ENCODE data around the gene AGO3. TPM values are rescaled to one million over a fixed set of nuclear protein-coding genes. Genes with fewer than 3 reads are reported as not detected.

The AGO3 gene
- total RNA-seq, 1 experiment from 2014 or later: 50.1 TPM

DNA sequence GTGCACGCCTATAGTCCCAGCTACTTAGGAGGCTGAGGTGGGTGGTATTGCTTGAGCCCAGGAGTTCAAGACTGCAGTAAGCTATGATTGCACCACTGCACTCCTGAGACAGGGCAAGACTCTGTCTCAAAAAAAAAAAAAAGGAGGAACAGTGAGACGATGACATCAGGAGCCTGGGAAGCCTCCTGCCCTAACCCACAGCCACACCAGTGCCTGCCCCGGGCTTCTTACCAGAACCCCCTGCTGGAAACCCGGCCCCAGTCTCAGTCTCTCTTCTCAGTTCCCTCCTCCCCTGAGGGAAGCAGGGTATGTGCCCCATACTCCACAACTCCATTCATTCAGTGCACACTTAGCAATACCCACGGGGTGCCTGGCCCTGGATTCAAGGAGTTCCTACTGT is 185.0 kb downstream of the AGO3 start:
- ChIA-PET POLR2A (ENCODE audit: unreplicated experiment) (interaction anchor here (0.6 kb wide), 1 partner anchor 81 kb away, joined by 4 read pairs; no protein-coding TSS in a partner anchor), CTCF (no interaction called here)
- Histone ChIP-seq H3K4me2 (no peak overlapping the region), H3K9me3 (ENCODE audit: insufficient read depth, low read depth) (no peaks in the 10 kb centered on the region), H3K79me2 (ENCODE audit: low read depth) (no peaks in the 10 kb centered on the region), H4K20me1 (ENCODE audit: insufficient read depth) (no peaks in the 10 kb centered on the region; the same call in 1 of the 2 replicates), H2AFZ (no peak overlapping the region), H3K4me3 (no peak overlapping the region), H3K27ac (no peak overlapping the region), H3K9me2 (ENCODE audit: insufficient read depth) (no peaks in the 10 kb centered on the region), H3K27me3 (ENCODE audit: insufficient read depth, low read depth) (no peaks in the 10 kb centered on the region), H3F3A (ENCODE audit: insufficient read depth, low read depth) (0 out of 2 replicates have a peak, but pooled peaks cover 5% of the 10 kb centered on the region), H3K4me1 (replicated peaks; ENCODE audit: insufficient read depth) (no peaks in the 10 kb centered on the region), H3K36me3 (ENCODE audit: low read depth) (no peaks in the 10 kb centered on the region)
- intact Hi-C loops (cut with micrococcal nuclease; ENCODE audit: unreplicated experiment): no loop called here
- no peak for DNase-seq
- no peak for TF ChIP-seq EZH2 (IDR thresholded peaks at IDR 0.05; ENCODE audit: low read depth)
- TF ChIP-seq, protein P1, sequence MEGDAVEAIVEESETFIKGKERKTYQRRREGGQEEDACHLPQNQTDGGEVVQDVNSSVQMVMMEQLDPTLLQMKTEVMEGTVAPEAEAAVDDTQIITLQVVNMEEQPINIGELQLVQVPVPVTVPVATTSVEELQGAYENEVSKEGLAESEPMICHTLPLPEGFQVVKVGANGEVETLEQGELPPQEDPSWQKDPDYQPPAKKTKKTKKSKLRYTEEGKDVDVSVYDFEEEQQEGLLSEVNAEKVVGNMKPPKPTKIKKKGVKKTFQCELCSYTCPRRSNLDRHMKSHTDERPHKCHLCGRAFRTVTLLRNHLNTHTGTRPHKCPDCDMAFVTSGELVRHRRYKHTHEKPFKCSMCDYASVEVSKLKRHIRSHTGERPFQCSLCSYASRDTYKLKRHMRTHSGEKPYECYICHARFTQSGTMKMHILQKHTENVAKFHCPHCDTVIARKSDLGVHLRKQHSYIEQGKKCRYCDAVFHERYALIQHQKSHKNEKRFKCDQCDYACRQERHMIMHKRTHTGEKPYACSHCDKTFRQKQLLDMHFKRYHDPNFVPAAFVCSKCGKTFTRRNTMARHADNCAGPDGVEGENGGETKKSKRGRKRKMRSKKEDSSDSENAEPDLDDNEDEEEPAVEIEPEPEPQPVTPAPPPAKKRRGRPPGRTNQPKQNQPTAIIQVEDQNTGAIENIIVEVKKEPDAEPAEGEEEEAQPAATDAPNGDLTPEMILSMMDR (conservative IDR thresholded peaks at IDR 0.05): no peak
- no TSS peak for BruUV-seq (replicated peaks)

DNA sequence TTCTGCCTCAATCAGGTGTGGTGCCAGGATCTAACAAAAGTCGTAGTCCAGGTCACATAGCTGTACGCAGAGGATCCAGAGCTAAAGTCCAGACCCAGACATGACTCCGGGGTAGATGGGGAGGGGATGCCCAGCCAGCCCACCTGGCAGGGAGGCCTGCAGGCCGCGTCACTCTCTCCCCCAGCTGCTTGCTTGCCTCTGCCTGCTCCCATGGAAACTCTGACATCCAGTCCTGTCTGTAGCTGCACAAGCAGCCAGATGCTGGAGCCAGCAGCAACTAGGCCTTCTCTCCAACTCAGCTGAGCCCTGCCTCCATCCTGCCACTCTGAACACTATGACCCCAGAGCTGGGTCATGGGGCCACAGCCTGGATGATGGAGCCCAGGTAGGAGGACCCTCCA is 186.0 kb downstream of the AGO3 start:
- H3K4me1 ChIP-seq (replicated peaks; ENCODE audit: insufficient read depth): no peaks in the 10 kb centered on the region
- CTCF ChIA-PET: interaction anchor here (0.5 to 0.6 kb wide), 2 partner anchors 137 to 205 kb away, joined by 7 to 12 read pairs; no protein-coding TSS in a partner anchor
- POLR2A ChIA-PET (ENCODE audit: unreplicated experiment): interaction anchor here (0.6 kb wide), 1 partner anchor 29 kb away, joined by 3 read pairs; no protein-coding TSS in a partner anchor
- no peaks in the 10 kb centered on the region for H3K79me2 ChIP-seq (ENCODE audit: low read depth)
- no peaks in the 10 kb centered on the region for H3K9me2 ChIP-seq (ENCODE audit: insufficient read depth)
- H3K36me3 ChIP-seq (ENCODE audit: low read depth): no peaks in the 10 kb centered on the region
- BruUV-seq (replicated peaks): no TSS peak
- H4K20me1 ChIP-seq (ENCODE audit: insufficient read depth): no peaks in the 10 kb centered on the region; the same call in 1 of the 2 replicates
- no peak overlapping the region for H3K4me3 ChIP-seq
- TF ChIP-seq, protein P1 (conservative IDR thresholded peaks at IDR 0.05): no peak
- TF ChIP-seq EZH2 (IDR thresholded peaks at IDR 0.05; ENCODE audit: low read depth): no peak
- no peaks in the 10 kb centered on the region for H3K9me3 ChIP-seq (ENCODE audit: insufficient read depth, low read depth)
- intact Hi-C loops (cut with micrococcal nuclease; ENCODE audit: unreplicated experiment): no loop called here
- DNase-seq: no peak
- H3K4me2 ChIP-seq: no peak overlapping the region
- no peak overlapping the region for H3K27ac ChIP-seq
- no peaks in the 10 kb centered on the region for H3K27me3 ChIP-seq (ENCODE audit: insufficient read depth, low read depth)
- 0 out of 2 replicates have a peak, but pooled peaks cover 5% of the 10 kb centered on the region for H3F3A ChIP-seq (ENCODE audit: insufficient read depth, low read depth)
- H2AFZ ChIP-seq: no peak overlapping the region

DNA sequence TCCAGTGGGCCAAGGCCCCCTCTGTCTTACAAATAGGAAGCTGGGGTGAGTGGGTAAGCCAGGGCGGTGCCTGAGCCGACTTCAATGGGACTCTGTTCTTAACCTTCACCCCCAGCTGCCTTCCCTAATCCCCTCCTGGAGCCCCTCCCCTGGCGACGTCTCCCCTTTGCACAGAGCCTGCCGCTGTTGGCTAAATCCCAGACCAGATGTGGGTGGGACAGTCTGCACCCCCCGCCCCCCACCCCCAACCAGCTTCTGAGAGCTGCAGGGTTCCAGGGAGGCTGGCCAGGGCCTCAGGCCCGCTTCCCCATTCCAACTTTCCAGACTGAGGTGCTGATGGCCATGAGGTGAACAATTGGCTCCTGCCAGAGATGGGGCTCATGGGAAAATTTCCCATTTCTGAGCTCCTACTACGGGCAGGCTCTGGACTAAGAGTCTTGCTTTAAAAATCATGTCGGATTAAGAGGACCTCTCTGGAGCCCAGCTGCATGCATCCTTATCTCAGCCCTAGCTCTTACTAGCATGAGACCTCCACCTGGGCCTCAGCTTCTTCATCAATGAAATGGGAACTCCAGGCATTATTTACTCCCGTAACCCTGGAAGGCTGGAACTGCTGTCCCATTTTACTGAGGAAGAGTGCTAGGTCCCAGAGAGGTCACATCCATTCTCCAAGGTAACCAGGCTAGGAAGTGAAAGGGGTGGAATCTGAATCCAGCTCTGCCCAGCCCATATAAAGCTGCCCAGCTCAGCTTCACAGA is 187.7 kb downstream of the AGO3 start:
- H3K4me2 ChIP-seq: no peak overlapping the region
- H3K9me3 ChIP-seq (ENCODE audit: insufficient read depth, low read depth): no peaks in the 10 kb centered on the region
- 0 out of 2 replicates have a peak, but pooled peaks cover 5% of the 10 kb centered on the region for H3F3A ChIP-seq (ENCODE audit: insufficient read depth, low read depth)
- POLR2A ChIA-PET (ENCODE audit: unreplicated experiment): no interaction called here
- intact Hi-C loops (cut with micrococcal nuclease; ENCODE audit: unreplicated experiment): no loop called here
- no peaks in the 10 kb centered on the region for H3K9me2 ChIP-seq (ENCODE audit: insufficient read depth)
- H3K36me3 ChIP-seq (ENCODE audit: low read depth): no peaks in the 10 kb centered on the region
- DNase-seq: no peak
- H3K4me3 ChIP-seq: no peak overlapping the region
- no peak for TF ChIP-seq EZH2 (IDR thresholded peaks at IDR 0.05; ENCODE audit: low read depth)
- TF ChIP-seq, protein P1 (conservative IDR thresholded peaks at IDR 0.05): no peak
- H3K27me3 ChIP-seq (ENCODE audit: insufficient read depth, low read depth): peaks cover 5% of the 10 kb centered on the region; the same call in 1 of the 2 replicates
- H3K4me1 ChIP-seq (replicated peaks; ENCODE audit: insufficient read depth): no peaks in the 10 kb centered on the region
- H4K20me1 ChIP-seq (ENCODE audit: insufficient read depth): no peaks in the 10 kb centered on the region; the same call in 1 of the 2 replicates
- CTCF ChIA-PET: interaction anchor here (0.6 to 1.7 kb wide), 2 partner anchors 16 to 310 kb away, joined by 6 to 7 read pairs; no protein-coding TSS in a partner anchor
- BruUV-seq (replicated peaks): no TSS peak
- H3K79me2 ChIP-seq (ENCODE audit: low read depth): no peaks in the 10 kb centered on the region
- H3K27ac ChIP-seq: no peak overlapping the region
- no peak overlapping the region for H2AFZ ChIP-seq
